Upper lobe of right lung (tissue), 1 donor: ENCODE measurements around the gene ZDHHC13. TPM values are rescaled to one million over a fixed set of nuclear protein-coding genes. Genes with fewer than 3 reads are reported as not detected.

Experiments used
- ATAC-seq: fragments of 200-7000 bp; cut with Tn5 transposase; one replicate; pipeline ENCODE4 v1.9.1; 2020; ENCODE audit warnings: mild to moderate bottlenecking, moderate library complexity
- DNase-seq: peaks from one replicate; pipeline ENCODE4 v3.0.0-alpha.2; 2020
- H3K27ac ChIP-seq: fragments of 200-600 bp; one replicate; pipeline ENCODE4 v1.8.0; 2022
- H3K27me3 ChIP-seq: fragments of 200-600 bp; one replicate; pipeline ENCODE4 v1.8.0; 2022; ENCODE audit warnings: mild to moderate bottlenecking
- H3K36me3 ChIP-seq: fragments of 200-600 bp; one replicate; pipeline ENCODE4 v1.8.0; 2022
- H3K4me1 ChIP-seq: fragments of 200-600 bp; one replicate; pipeline ENCODE4 v1.8.0; 2022
- H3K4me3 ChIP-seq: fragments of 200-600 bp; one replicate; pipeline ENCODE4 v1.8.0; 2022; ENCODE audit warnings: mild to moderate bottlenecking
- H3K9me3 ChIP-seq: fragments of 200-600 bp; one replicate; pipeline ENCODE4 v1.8.0; 2022
- CTCF ChIP-seq: fragments of 200-600 bp; IDR thresholded peaks from one replicate; pipeline ENCODE4 v1.8.0; 2022; ENCODE audit warnings: antibody characterized with exemption
- intact Hi-C: fragments of 100-400 bp; cut with DNase I; formaldehyde crosslinking; loops from one replicate; pipeline ENCODE4 v1.11.0; 2022
- total RNA-seq: library from RNA; stranded (reverse); fragmentation: NEBNext Ultra II Directional; extraction: Animal tissue kit (Norgen Biotek cat#: 25700); gene quantifications from one replicate; pipeline ENCODE4 v1.2.1, GENCODE V29; 2021
- donor health status: DM: no; HTN: yes; CAD: no; lungs with severe emphysema.

Gene ZDHHC13
- total RNA-seq, 1 donor from 2014 or later = 12.2 TPM

DNA sequence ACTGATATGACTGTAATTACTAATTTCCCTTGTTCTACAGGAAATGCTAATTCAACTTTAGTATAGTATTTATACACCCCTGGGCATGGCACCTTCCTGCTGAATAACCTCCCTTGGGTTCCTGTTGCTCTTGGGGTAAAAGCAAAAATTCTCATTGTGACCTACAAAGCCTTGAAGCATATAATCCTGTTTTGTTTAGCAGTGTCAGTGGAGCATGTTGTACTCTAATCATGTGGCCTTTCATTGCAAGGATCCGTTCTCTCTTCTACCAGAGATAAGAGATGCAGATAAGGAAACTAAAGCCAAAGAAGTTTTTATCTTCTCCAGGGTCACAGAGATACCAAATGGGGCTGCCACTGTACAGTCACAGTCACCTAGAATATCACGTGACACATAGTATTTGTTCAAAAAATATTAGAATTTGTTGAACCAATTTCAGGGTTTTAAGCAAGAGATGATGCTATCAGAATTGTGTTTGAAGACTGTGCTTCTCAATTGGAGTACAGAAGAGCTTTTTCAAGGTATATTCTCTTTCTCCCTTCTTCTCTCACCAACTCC, 59.7 kb downstream of the ZDHHC13 start:
- no peak for TF ChIP-seq CTCF
- DNase-seq (no peak), ATAC-seq (no peak)
- no peaks in the 10 kb centered on the region for H3K4me1 ChIP-seq
- intact Hi-C loops = no loop called here
- H3K27ac ChIP-seq = no peak overlapping the region
- H3K27me3 ChIP-seq = no peaks in the 10 kb centered on the region
- no peak overlapping the region for H3K4me3 ChIP-seq
- H3K36me3 ChIP-seq = peaks cover 16% of the 10 kb centered on the region
- no peaks in the 10 kb centered on the region for H3K9me3 ChIP-seq

GRCh38 chr11:19181531-19182261, 64.7 kb downstream of the ZDHHC13 start:
- ATAC-seq (no peak), DNase-seq (no peak)
- no peaks in the 10 kb centered on the region for H3K27me3 ChIP-seq
- no peaks in the 10 kb centered on the region for H3K9me3 ChIP-seq
- no peaks in the 10 kb centered on the region for H3K4me1 ChIP-seq
- peaks cover 3% of the 10 kb centered on the region for H3K36me3 ChIP-seq
- H3K27ac ChIP-seq = no peak overlapping the region
- no peak overlapping the region for H3K4me3 ChIP-seq
- TF ChIP-seq CTCF = no peak
- intact Hi-C loops = no loop called here

DNA sequence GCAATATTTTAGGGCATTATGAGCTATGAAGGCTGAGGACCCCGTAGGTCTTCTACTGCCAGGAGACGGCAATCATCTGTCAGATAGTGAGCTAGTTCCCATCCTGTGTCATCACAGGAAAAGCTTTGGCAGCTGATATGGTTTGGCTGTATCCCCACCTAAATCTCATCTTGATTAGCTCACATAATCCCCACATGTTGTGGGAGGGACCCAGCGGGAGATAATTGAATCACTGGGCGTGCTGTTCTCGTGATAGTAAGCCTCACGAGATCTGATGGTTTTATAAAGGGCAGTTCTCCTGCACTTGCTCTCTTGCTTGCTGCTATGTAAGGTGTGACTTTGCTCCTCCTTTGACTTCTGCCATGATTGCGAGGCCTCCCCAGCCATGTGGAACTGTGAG, 66.7 kb downstream of the ZDHHC13 start:
- no peaks in the 10 kb centered on the region for H3K27me3 ChIP-seq
- no peaks in the 10 kb centered on the region for H3K9me3 ChIP-seq
- ATAC-seq = no peak
- no peaks in the 10 kb centered on the region for H3K36me3 ChIP-seq
- no peak overlapping the region for H3K27ac ChIP-seq
- no peak for TF ChIP-seq CTCF
- H3K4me1 ChIP-seq = no peaks in the 10 kb centered on the region
- DNase-seq = no peak
- no peak overlapping the region for H3K4me3 ChIP-seq
- intact Hi-C loops = no loop called here

DNA sequence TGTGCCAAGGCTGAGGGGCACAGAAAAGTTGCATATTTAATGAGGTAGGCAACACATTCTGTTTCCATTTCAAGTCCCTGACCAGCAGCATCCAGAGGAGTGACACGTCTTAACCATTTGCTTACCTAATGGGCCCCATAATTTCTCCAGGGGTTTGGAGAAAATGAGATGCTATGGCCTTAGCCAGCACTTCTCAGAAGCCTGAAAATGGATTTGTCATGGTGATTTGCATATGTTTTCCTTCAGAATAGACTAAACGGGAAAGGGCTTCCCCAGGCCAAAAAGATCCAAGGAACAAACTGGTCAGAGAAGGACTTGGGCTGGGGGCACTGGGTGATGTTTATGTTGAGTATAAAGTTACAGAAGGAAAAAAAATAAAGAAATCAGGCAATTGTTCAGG, 68.1 kb downstream of the ZDHHC13 start:
- no peak for TF ChIP-seq CTCF
- DNase-seq (no peak), ATAC-seq (no peak)
- H3K27me3 ChIP-seq = no peaks in the 10 kb centered on the region
- no peaks in the 10 kb centered on the region for H3K9me3 ChIP-seq
- H3K4me3 ChIP-seq = no peak overlapping the region
- H3K27ac ChIP-seq = no peak overlapping the region
- H3K36me3 ChIP-seq = no peaks in the 10 kb centered on the region
- intact Hi-C loops = no loop called here
- no peaks in the 10 kb centered on the region for H3K4me1 ChIP-seq

DNA sequence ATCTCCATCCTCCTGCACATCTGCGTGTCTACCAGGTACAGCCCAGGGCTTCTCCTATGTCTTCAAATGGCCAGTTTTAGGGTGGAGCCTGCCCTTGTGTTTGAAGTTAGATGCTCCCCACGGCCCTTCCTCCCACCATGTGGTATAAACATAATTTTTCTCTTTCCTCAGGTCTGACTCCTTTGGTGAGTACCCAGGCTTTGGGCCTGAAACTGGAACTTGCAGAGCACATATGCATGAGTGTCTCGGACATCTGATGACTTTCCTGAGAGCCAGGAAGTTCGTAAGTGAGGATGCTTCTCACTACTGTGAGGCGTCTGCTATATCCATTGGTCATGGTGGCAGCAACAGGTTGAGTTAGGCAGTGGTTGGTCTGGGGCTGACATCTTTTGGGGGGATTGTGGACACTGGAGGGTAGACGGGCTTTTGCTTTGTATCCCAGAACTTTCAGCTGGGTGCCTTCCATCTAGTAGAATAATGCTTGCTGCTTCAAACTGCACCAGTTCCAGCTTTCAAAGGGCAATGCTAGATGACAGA, 68.6 kb downstream of the ZDHHC13 start:
- no peak for ATAC-seq
- H3K4me1 ChIP-seq = no peaks in the 10 kb centered on the region
- no peak for TF ChIP-seq CTCF
- no peaks in the 10 kb centered on the region for H3K9me3 ChIP-seq
- no peak overlapping the region for H3K27ac ChIP-seq
- intact Hi-C loops = no loop called here
- no peaks in the 10 kb centered on the region for H3K27me3 ChIP-seq
- no peak for DNase-seq
- H3K36me3 ChIP-seq = no peaks in the 10 kb centered on the region
- H3K4me3 ChIP-seq = no peak overlapping the region
